ENCODE results near the gene GAB1. TPM values are rescaled to one million over a fixed set of nuclear protein-coding genes. Genes with fewer than 3 reads are reported as not detected.

The GAB1 gene
- 32.6 and 40.0 TPM in 2 replicates for total RNA-seq
- long read RNA-seq, partial matches to known transcripts = 7 of 20 reads
- long read RNA-seq, other reads (novel, unspliced or antisense) = 13 of 20 reads

GRCh38 chr4:143336781-143337599, at the start of gene GAB1:
GAB1 (plus strand) TSS chr4:143336876; CDS start chr4:143337189, 313 bp downstream.
- Mint-ChIP-seq H3K27me3 (ENCODE audit: unreplicated experiment) (no peaks in the 10 kb centered on the region), H3K9me3 (ENCODE audit: unreplicated experiment) (no peaks in the 10 kb centered on the region), H3K27ac (ENCODE audit: unreplicated experiment) (peak within 1 kb of the TSS; percentile 96), H3K4me1 (ENCODE audit: unreplicated experiment) (peaks cover 32% of the 10 kb centered on the region), H3K4me3 (ENCODE audit: unreplicated experiment) (peak within 1 kb of the TSS; percentile 99), H3K36me3 (ENCODE audit: unreplicated experiment) (peaks cover 3% of the 10 kb centered on the region)
- TF ChIP-seq, protein P1, sequence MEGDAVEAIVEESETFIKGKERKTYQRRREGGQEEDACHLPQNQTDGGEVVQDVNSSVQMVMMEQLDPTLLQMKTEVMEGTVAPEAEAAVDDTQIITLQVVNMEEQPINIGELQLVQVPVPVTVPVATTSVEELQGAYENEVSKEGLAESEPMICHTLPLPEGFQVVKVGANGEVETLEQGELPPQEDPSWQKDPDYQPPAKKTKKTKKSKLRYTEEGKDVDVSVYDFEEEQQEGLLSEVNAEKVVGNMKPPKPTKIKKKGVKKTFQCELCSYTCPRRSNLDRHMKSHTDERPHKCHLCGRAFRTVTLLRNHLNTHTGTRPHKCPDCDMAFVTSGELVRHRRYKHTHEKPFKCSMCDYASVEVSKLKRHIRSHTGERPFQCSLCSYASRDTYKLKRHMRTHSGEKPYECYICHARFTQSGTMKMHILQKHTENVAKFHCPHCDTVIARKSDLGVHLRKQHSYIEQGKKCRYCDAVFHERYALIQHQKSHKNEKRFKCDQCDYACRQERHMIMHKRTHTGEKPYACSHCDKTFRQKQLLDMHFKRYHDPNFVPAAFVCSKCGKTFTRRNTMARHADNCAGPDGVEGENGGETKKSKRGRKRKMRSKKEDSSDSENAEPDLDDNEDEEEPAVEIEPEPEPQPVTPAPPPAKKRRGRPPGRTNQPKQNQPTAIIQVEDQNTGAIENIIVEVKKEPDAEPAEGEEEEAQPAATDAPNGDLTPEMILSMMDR (IDR thresholded peaks at IDR 0.05) = peak; percentile 25
- DNase-seq (ENCODE audit: extremely low spot score, unreplicated experiment) = peak; percentile 89

DNA sequence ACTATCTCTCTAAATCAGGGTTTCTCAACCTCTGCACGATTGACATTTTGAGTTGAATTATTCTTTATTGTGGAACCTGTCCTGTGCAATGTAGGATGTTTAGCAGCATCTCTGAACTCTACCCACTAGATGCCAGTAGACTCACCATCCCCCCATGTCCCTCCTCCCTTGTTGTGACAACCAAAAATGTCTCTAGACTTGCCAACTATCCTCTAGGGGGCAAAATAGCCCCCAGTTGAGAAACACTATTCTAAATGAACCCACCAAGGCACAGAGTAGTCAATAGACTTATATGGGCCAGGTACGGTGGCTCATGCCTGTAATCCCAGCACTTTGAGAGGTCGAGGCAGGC, 49.1 kb upstream of the GAB1 start:
- H3K4me3 Mint-ChIP-seq (ENCODE audit: unreplicated experiment) = peak overlapping the region; percentile 57
- H3K27ac Mint-ChIP-seq (ENCODE audit: unreplicated experiment) = peak overlapping the region; percentile 96
- TF ChIP-seq, protein P1 (IDR thresholded peaks at IDR 0.05) = no peak
- H3K36me3 Mint-ChIP-seq (ENCODE audit: unreplicated experiment) = no peaks in the 10 kb centered on the region
- no peaks in the 10 kb centered on the region for H3K27me3 Mint-ChIP-seq (ENCODE audit: unreplicated experiment)
- DNase-seq (ENCODE audit: extremely low spot score, unreplicated experiment) = no peak
- H3K4me1 Mint-ChIP-seq (ENCODE audit: unreplicated experiment) = peaks cover 40% of the 10 kb centered on the region
- H3K9me3 Mint-ChIP-seq (ENCODE audit: unreplicated experiment) = no peaks in the 10 kb centered on the region

DNA sequence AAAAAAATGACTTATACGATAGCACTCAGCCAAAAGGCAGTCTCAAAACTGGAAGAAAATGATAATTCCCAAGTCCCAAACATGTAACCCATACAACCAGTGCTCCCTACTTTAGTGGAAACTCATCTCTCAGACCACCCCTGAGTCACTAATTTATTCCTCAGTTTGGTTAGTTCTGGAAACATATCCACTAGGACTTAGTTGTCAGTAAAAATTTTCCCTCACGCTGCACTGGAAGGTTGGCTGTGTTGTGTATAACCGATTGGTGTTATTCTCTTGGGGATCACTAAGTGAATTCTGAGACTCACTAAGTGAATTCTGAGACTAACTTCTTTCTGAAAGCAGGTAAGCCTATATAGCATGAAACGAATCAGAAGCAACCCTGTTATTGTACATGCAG, 48.5 kb upstream of the GAB1 start:
- H3K27me3 Mint-ChIP-seq (ENCODE audit: unreplicated experiment) = no peaks in the 10 kb centered on the region
- no peaks in the 10 kb centered on the region for H3K36me3 Mint-ChIP-seq (ENCODE audit: unreplicated experiment)
- no peak for DNase-seq (ENCODE audit: extremely low spot score, unreplicated experiment)
- H3K4me1 Mint-ChIP-seq (ENCODE audit: unreplicated experiment) = peaks cover 41% of the 10 kb centered on the region
- H3K27ac Mint-ChIP-seq (ENCODE audit: unreplicated experiment) = peak overlapping the region; percentile 96
- H3K9me3 Mint-ChIP-seq (ENCODE audit: unreplicated experiment) = no peaks in the 10 kb centered on the region
- no peak overlapping the region for H3K4me3 Mint-ChIP-seq (ENCODE audit: unreplicated experiment)
- TF ChIP-seq, protein P1 (IDR thresholded peaks at IDR 0.05) = no peak

DNA sequence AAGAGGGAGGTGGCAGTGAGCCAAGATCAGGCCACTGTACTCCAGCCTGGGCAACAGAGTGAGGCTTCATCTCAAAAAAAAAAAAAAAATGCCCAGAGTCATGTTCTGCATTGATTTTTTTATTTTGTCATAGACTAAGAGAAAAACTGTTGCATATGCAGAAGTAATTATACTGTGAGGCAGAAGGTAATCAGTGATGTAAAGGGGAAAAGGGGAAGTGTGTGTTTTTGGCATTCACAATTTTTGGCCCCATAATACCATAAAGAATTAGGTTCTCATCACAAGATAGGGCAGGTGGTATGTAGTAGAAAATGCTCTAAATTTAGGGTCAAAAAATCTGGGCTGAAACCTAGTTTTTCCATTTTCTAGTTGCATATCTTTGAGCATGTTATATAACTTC, 47.3 kb upstream of the GAB1 start:
- Mint-ChIP-seq H3K4me1 (ENCODE audit: unreplicated experiment) (peaks cover 53% of the 10 kb centered on the region), H3K9me3 (ENCODE audit: unreplicated experiment) (no peaks in the 10 kb centered on the region)
- TF ChIP-seq, protein P1 (IDR thresholded peaks at IDR 0.05) = no peak

DNA sequence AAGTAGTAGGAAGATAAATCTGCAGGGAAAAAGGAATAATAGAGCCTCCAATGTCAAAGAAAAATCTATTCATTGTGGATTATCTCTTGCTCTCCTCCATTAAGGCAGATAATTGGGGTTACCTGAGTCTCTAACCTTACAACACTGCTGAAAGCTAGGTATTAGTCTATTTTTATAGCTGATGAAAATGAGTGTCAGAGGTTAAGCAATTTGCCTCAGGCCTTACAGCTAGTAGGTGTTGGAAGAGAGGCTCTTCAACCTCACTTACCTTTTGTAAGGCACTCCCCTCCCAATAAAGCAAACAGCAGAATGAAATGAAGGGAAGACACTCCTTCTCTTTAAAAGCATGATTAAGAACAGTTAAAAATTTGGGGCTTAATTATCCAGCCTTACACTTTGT, 45.4 kb upstream of the GAB1 start:
- Mint-ChIP-seq H3K4me3 (ENCODE audit: unreplicated experiment) (no peak overlapping the region), H3K9me3 (ENCODE audit: unreplicated experiment) (no peaks in the 10 kb centered on the region), H3K27me3 (ENCODE audit: unreplicated experiment) (no peaks in the 10 kb centered on the region), H3K27ac (ENCODE audit: unreplicated experiment) (no peak overlapping the region), H3K4me1 (ENCODE audit: unreplicated experiment) (peaks cover 61% of the 10 kb centered on the region), H3K36me3 (ENCODE audit: unreplicated experiment) (no peaks in the 10 kb centered on the region)
- TF ChIP-seq, protein P1 (IDR thresholded peaks at IDR 0.05) = no peak
- DNase-seq (ENCODE audit: extremely low spot score, unreplicated experiment) = no peak

More for the DNA sequence above, 47.3 kb upstream of the GAB1 start:
- Mint-ChIP-seq H3K4me3 (ENCODE audit: unreplicated experiment) (no peak overlapping the region), H3K36me3 (ENCODE audit: unreplicated experiment) (no peaks in the 10 kb centered on the region), H3K27ac (ENCODE audit: unreplicated experiment) (no peak overlapping the region), H3K27me3 (ENCODE audit: unreplicated experiment) (no peaks in the 10 kb centered on the region)
- no peak for DNase-seq (ENCODE audit: extremely low spot score, unreplicated experiment)

Data from osteocyte (in vitro differentiated cells).